ENCODE results near the gene PEX11B.

The PEX11B gene

DNA sequence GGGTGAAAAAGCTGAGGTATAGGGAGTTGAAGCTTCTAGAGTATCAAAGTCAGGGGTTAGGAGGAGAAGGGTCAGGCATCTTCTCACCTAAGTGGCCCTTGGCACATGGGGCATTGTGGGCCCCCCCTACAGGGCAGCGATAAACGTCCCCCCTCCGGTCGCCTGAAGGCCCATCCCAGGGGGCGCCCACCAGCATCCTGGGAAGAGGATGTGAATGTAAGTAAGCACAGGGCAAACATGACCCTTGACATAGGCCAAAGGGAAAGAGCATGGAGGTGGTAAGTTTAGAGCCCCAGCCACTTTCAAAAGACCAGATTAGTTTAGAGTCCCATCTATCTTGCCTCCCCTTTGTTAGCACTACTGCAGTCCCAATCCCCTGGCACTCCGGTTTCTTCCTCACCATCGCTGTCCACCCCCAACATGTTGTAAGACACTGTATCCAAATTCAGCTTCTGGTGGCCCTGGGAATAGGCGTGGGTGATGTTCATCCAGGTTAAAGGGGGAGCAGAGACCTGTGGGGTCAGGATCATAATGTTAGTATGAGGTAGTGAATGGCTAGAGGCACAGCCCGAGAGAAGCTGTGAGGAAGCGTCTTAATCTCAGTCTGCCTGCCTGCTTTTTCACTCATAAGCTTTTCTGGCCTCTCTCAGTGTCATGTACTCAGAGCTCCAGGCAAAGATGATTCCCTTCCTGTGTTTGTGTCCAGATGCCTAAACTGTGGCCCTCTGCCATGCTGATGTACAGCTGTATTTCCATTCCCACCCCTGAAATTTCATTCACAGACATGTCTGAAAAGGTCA, 11.4 kb downstream of the PEX11B start:
- no peak for DNase-seq (ENCODE audit: low read depth in 2 of 2)

GRCh38 chr1:145901312-145902021, 17.1 kb downstream of the PEX11B start:
- no peak for DNase-seq (ENCODE audit: low read depth in 2 of 2)

DNA sequence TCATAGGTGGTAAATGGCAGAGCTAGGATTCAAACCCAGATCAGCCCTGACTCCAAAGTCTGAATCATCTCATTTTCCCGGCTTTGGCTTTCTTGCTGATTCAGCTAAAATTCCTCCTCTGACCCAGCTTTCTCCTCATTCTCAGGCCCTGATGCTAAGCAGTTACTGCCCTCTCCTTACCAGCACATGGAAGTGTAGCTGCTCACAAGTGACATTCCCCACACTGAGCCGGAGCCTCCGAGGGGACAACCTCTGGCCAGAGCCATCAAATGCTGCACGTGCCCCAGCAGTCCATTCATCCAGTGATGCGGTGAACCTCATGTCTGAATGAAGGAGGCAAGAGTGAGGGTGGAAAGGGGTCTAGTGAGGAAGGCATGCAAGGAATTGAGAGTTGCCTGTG, 19.8 kb downstream of the PEX11B start:
- no peak for DNase-seq (ENCODE audit: low read depth in 2 of 2)

DNA sequence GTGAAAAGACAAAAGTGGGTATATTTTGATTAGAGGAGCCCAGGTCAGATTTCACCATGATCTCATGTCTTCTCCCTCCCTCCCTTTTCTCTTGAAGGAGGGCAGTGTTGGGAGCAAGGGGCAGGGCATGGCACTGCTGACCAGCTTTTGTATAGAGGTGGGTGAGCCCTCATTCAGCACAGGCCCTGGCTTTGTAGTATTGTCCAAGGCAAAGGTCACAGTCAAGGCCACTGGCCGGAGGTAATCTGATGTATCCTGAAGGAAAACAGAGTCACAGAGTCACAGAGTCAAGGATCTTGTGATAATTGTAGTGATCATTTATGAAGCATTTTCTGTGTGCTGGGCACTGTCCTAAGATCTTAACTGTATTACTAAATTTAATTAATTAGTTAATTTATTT, 20.5 kb downstream of the PEX11B start:
- no peak for DNase-seq (ENCODE audit: low read depth in 2 of 2)

- no peak for DNase-seq (ENCODE audit: low read depth in 2 of 2)
Measured at GRCh38 chr1:145895471-145895870, 23.0 kb downstream of the PEX11B start.

- DNase-seq (ENCODE audit: low read depth in 2 of 2), result no peak
Measured at GRCh38 chr1:145893306-145894055, 25.0 kb downstream of the PEX11B start.

DNA sequence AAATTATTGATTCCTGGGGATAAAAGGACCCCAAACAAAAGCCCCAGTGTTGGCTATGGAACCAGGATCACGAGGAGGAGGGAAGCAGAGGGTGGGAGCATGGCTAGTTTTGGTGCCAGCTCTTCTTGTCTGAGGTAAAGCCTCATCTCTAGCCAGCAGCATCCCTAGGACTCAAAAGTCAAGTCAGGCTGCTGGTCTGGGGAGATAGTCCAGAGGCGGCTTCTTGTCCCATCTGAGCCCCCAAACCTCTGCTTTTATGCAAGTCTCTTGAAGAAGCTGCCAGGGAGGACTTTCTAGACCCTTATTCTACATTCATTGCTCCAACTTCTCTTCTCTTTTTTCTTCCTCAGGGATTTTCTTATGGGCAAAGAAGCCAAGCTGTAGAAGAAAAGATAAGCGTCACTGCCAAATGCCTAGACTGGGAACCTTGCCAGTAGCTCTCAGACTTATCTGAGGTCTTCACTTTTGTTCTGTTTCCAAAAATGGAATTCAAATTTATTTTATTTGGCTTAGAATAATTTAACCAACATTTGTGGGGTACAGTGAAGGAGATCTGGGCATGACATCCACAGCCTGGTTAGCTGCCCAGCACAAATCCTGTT, 25.9 kb downstream of the PEX11B start:
- no peak for DNase-seq (ENCODE audit: low read depth in 2 of 2)

- DNase-seq (ENCODE audit: low read depth in 2 of 2), result peak; percentile 98
Measured at GRCh38 chr1:145891587-145892485, 26.7 kb downstream of the PEX11B start.

DNA sequence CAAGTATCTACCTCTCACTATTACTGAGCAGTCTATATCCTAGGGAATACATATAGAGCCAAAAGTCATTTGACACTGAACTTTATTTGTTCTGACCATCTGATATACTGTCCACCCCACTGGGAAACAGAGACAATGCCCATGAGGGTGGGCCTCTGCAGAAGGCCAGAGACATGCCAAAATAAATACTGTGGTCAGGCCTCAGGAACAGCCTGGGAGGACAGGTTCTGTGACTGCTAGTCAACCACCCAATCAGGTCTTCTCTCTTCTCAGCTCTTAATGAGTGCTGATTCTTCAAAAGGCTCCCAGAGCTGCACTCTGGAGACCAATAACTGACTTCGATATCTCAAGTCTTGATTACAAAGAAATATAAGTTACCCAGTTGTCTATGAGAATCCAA, 27.4 kb downstream of the PEX11B start:
- no peak for DNase-seq (ENCODE audit: low read depth in 2 of 2)

DNA sequence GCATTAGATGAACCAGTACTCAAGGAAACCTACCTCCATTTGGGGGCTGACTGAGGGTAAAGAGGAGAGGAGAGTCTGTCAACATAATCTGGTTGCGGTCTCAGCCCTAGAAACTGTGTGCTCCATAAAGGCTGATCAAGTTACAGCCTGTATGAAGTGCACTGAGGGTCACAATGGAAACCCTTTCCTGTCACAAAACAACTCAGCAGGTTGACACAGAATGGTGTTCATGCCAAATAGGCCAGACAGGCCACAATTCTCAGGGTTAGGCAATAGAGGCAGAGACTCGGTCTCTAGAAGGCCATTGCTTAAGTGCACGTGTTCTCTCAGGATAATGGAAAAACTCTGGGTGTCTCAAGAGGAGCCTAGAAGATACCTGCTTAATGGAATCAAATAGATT, 28.8 kb downstream of the PEX11B start:
- DNase-seq (ENCODE audit: low read depth in 2 of 2), result no peak

DNA sequence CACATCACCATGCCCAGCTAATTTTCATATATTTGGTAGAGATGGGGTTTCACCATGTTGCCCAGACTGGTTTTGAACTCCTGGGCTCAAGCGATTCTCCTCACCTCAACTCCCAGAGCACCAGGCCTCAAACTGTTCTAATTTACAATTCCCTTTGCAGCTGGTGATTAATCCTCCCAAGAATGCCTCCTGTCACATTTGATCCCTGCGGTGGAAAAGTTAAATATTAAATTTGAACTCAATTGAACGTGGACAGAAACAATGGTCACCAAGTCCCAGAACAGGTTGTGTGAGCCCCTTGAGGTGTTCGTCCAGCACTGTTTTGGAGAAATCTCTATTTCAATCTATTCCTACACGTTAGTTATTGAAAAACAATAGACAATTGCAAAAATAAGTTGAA, 30.9 kb downstream of the PEX11B start:
- no peak for DNase-seq (ENCODE audit: low read depth in 2 of 2)

GRCh38 chr1:145886816-145887215, 31.7 kb downstream of the PEX11B start:
- DNase-seq (ENCODE audit: low read depth in 2 of 2), result no peak

GRCh38 chr1:145886390-145886789, 32.1 kb downstream of the PEX11B start:
- no peak for DNase-seq (ENCODE audit: low read depth in 2 of 2)

- DNase-seq (ENCODE audit: low read depth in 2 of 2), result no peak
Measured at GRCh38 chr1:145885738-145886287, 32.7 kb downstream of the PEX11B start, which contains the start of gene ANKRD35. Gene ANKRD35, minus strand, starts transcription at chr1:145885866. Its CDS starts 108 bp downstream, at chr1:145885758.

- no peak for DNase-seq (ENCODE audit: low read depth in 2 of 2)
Measured at GRCh38 chr1:145884675-145885074, 33.8 kb downstream of the PEX11B start.

DNA sequence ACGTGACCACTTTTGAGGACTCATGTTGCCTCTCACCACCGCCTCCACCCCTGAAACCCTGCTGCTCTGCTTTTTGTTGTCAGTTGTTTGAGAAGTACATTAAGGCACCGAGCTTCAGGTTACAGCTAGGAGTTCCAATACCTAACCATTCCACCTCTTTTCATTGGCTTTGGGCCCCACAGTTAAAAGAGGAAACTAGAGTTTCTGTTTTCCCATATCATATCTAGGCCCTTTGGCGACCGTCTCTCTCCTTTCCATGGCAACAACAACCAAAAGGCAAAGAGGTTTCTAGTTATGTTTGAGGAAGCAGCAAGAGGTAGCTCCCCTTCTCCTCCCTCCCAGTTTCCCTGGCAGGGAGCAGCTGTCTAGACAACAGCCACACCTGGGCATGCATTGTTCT, 38.7 kb downstream of the PEX11B start:
- DNase-seq (ENCODE audit: low read depth in 2 of 2), result no peak

- DNase-seq (ENCODE audit: low read depth in 2 of 2), result no peak
Measured at GRCh38 chr1:145878724-145879123, 39.8 kb downstream of the PEX11B start.

DNA sequence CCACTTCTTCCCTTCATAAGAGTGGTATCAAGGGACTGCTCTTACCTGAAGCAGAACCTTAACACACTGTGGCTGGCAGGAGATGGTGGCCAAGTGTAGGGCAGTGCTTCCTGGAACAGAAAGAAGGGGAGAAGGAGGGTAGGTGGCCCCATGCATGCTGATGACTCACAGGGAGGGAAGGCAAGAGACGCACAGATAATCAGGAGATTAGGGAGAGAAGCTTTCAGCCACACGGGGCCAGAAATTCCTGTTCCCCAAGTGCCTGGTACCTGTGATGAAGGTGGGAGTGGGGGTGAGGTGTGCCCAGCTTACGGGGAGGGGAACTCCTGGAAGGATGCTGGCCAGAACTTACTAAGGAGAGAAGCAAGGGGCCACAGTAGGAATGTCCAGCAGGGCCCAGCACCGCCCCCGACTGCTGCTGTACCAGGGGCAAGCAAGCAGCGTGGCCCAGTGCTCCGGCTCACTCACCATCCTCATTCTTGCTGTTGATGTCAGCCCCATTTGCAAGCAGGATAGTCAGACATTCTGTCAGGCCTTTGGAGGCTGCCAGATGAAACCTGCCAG, 40.5 kb downstream of the PEX11B start:
- DNase-seq (ENCODE audit: low read depth in 2 of 2), result no peak

GRCh38 chr1:145874646-145875045, 43.9 kb downstream of the PEX11B start:
- DNase-seq (ENCODE audit: low read depth in 2 of 2), result no peak

Measured in fibroblast of skin of left biceps (primary cell).